BE2C (cell line): ENCODE results near the gene CDC6.
"Not testable (repeated sequence)": the region's sequence is repeated elsewhere in the genome, so short reads cannot be mapped to it uniquely, and the experiment has no call there.

Experiments
- DNase-seq: peaks from one replicate; pipeline ENCODE4 v3.0.0-alpha.2; 2020
- H3K27me3 ChIP-seq: fragments of 250-450 bp; sonication (Bioruptor Pico); 2 replicates; pipeline ENCODE4 v1.5.1; 2020; ENCODE audit warnings: mild to moderate bottlenecking
- H3K36me3 ChIP-seq: fragments of 250-450 bp; sonication (Bioruptor Pico); 2 replicates; pipeline ENCODE4 v1.5.1; 2020; ENCODE audit warnings: mild to moderate bottlenecking
- H3K4me1 ChIP-seq: fragments of 250-450 bp; sonication (Bioruptor Pico); 2 replicates; pipeline ENCODE4 v1.5.1; 2020
- H3K4me3 ChIP-seq: 2 replicates; pipeline ENCODE4 v1.5.1; 2011; ENCODE audit warnings: low read depth, low read length
- H3K9me3 ChIP-seq: fragments of 250-450 bp; sonication (Bioruptor Pico); 2 replicates; pipeline ENCODE4 v1.5.1; 2020
- CTCF ChIP-seq: IDR thresholded peaks from 2 replicates; pipeline ENCODE4 v1.5.1; 2012; ENCODE audit warnings: mild to moderate bottlenecking, low read depth, low read length

CDC6 gene

DNA sequence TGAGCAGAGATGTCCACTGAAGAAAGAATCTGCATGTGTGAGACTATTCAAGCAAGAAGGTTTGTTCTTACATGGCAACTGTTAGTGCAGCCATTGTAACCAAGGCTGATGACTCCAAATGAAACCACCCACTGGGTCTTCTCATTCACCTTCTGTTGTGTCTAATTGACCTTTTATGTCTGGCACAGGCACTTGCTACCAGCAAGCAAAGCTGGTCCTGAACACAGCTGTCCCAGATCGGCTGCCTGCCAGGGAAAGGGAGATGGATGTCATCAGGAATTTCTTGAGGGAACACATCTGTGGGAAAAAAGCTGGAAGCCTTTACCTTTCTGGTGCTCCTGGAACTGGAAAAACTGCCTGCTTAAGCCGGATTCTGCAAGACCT is 3.6 kb downstream of the CDC6 start:
- peaks cover 55% of the 10 kb centered on the region for H3K36me3 ChIP-seq
- H3K27me3 ChIP-seq = no peaks in the 10 kb centered on the region
- no peak for TF ChIP-seq CTCF
- no peaks in the 10 kb centered on the region for H3K4me1 ChIP-seq
- H3K4me3 ChIP-seq = no peak overlapping the region
- H3K9me3 ChIP-seq = no peaks in the 10 kb centered on the region
- DNase-seq = no peak

DNA sequence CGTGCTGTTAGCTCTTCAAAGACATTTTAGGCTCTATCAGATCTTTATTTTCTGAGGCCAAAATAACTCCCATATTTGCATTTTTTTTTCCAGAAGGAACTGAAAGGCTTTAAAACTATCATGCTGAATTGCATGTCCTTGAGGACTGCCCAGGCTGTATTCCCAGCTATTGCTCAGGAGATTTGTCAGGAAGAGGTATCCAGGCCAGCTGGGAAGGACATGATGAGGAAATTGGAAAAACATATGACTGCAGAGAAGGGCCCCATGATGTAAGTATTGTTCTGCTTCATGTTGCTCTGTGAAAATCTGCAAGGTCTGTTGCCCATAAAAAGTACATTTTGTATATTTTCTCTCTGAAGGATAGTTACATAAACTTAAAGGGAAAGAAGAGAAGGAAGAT is 5.7 kb downstream of the CDC6 start:
- no peak overlapping the region for H3K4me3 ChIP-seq
- no peaks in the 10 kb centered on the region for H3K9me3 ChIP-seq

GRCh38 chr17:40295488-40296436 is 8.1 kb downstream of the CDC6 start:
- peaks cover 76% of the 10 kb centered on the region for H3K36me3 ChIP-seq
- no peaks in the 10 kb centered on the region for H3K27me3 ChIP-seq
- no peaks in the 10 kb centered on the region for H3K9me3 ChIP-seq
- H3K4me3 ChIP-seq = no peak overlapping the region
- no peak for TF ChIP-seq CTCF
- H3K4me1 ChIP-seq = no peaks in the 10 kb centered on the region
- no peak for DNase-seq

More for the DNA sequence above, 5.7 kb downstream of the CDC6 start:
- TF ChIP-seq CTCF = no peak
- no peaks in the 10 kb centered on the region for H3K27me3 ChIP-seq
- H3K36me3 ChIP-seq = peaks cover 70% of the 10 kb centered on the region
- H3K4me1 ChIP-seq = no peaks in the 10 kb centered on the region
- no peak for DNase-seq

DNA sequence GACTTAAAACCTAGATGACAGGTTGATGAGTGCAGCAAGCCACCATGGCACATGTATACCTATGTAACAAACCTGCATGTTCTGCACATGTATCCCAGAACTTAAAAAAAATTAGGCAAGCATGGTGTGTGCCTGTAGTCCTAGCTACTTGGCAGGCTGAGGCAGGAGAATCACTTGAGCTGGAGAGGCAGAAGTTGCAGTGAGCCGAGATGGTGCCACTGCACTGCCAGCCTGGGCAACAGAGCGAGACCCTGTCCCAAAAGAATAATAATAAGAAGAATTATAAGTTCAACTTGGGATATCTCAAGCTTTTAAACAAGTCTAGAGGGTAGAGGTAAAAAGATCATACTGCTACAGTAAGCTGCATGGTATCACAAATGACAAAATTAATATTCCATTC is 9.8 kb downstream of the CDC6 start:
- Histone ChIP-seq H3K4me1 (no peaks in the 10 kb centered on the region; the same call in 1 of the 2 replicates), H3K4me3 (no peak overlapping the region), H3K27me3 (no peaks in the 10 kb centered on the region), H3K9me3 (no peaks in the 10 kb centered on the region), H3K36me3 (peaks cover 75% of the 10 kb centered on the region)
- TF ChIP-seq CTCF = no peak
- no peak for DNase-seq

DNA sequence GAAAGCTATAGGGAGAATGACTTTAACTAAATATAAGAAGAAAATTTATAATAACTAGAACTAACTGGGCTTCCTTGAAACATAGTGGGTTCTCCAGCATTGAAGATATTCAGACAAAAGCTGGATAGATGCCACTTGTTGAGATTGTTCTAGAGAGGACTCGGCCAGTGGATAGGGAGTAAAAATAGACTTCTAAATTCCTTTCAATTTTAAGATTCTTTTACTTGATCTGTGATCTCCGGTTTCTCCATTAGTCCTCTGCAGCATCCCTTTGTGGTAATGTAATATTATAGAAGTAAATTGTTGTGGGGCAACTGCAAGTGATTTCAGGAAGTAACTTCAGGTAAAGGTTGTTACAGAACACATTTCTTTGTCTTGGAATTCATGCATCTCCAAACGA is 11.0 kb downstream of the CDC6 start:
- no peak for TF ChIP-seq CTCF
- H3K4me3 ChIP-seq = no peak overlapping the region
- peaks cover 11% of the 10 kb centered on the region for H3K4me1 ChIP-seq
- H3K36me3 ChIP-seq = peaks cover 69% of the 10 kb centered on the region
- no peak for DNase-seq
- H3K27me3 ChIP-seq = no peaks in the 10 kb centered on the region
- H3K9me3 ChIP-seq = no peaks in the 10 kb centered on the region

DNA sequence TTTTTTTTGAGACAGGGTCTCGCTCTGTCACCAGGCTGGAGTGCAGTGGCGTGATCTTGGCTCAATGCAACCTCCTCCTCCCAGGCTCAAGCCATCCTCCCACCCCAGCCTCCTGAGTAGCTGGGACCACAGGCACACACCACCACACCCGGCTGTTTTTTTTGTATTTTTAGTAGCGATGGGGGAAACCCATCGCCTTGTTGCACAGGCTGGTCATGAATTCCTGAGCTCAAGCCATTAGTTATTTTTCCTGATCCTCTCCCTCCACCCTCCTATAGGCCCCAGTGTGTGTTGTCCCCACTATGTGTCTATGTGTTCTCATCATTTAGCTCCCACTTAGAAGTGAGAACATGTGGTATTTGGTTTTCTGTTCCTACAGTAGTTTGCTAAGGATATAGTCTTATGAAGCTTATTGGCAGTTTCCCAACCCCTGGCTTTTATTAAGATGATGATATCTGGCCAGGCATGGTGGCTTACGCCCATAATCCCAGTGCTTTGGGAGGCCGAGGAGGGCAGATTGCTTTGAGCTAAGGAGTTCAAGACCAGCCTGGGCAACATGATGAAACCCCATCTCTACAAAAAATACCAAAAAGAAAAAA is 11.6 kb downstream of the CDC6 start:
- DNase-seq, H3K9me3 ChIP-seq, H3K4me3 ChIP-seq, H3K27me3 ChIP-seq: not testable (repeated sequence)
- H3K4me1 ChIP-seq = peaks cover 16% of the 10 kb centered on the region
- peaks cover 63% of the 10 kb centered on the region for H3K36me3 ChIP-seq
